Measurements from ENCODE around the gene SUPT3H.
"Not testable (repeated sequence)": the region's sequence is repeated elsewhere in the genome, so short reads cannot be mapped to it uniquely, and the experiment has no call there.

The SUPT3H gene

GRCh38 chr6:44898296-44898930, 479.3 kb downstream of the SUPT3H start:
- no peak for DNase-seq (ENCODE audit: low read depth)

DNA sequence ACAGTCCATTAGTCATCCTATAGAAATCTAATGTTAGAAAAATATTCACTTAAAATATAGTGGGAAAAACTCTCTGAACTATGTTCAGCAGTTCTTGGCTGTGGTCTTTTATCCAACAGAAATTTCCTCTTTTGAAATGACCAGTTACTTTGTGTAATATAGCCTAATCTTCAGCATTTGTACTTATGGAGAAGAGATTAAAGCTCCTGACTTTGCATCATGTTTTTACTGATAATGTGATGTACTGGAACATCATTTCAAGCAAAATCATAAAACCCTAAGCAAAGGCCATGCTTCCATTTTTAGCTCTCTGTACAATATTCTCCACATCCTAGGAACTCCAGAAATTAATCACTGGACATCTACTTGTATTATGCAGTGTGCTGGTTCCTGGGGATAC, 480.4 kb downstream of the SUPT3H start:
- DNase-seq (ENCODE audit: low read depth): no peak

GRCh38 chr6:44896701-44897100, 481.0 kb downstream of the SUPT3H start:
- DNase-seq (ENCODE audit: low read depth): no peak

- no peak for DNase-seq (ENCODE audit: low read depth)
Observed at GRCh38 chr6:44892579-44892978, 485.2 kb downstream of the SUPT3H start.

DNA sequence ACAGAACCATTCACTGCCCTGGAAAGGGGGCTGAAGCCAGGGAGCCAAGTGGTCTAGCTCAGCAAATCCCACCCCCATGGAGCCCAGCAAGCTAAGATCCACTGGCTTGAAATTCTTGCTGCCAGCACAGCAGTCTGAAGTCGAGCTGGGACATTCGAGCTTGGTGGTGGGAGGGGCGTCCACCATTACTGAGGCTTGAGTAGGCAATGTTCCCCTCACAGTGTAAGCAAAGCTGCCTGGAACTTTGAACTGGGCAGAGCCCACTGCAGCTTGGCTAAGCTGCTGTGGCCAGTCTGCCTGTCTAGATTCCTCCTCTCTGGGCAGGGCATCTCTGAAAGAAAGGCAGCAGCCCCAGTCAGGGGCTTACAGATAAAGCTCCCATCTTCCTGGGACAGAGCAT, 498.7 kb downstream of the SUPT3H start:
- not testable (repeated sequence) for DNase-seq (ENCODE audit: low read depth)

DNA sequence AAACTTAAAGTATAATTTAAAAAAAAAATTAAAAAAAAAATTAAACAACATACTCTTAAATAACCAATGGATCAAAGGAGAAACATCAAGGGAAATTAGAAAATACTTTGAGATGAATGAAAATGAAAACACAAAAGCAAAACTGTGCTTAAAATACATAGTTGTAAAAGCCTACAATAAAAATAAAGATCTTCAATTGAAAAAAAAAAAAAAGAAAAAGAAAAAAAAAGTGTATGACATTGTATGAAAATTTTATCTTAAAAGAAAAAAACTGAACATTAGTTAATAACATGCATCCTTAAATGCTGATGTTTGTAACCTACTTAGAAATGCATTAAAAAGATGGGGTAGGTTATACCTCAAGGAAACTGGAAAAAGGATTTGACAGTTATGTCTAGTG, 501.1 kb downstream of the SUPT3H start:
- DNase-seq (ENCODE audit: low read depth): not testable (repeated sequence)

- no peak for DNase-seq (ENCODE audit: low read depth)
Observed at GRCh38 chr6:44869321-44869897, 508.3 kb downstream of the SUPT3H start.

DNA sequence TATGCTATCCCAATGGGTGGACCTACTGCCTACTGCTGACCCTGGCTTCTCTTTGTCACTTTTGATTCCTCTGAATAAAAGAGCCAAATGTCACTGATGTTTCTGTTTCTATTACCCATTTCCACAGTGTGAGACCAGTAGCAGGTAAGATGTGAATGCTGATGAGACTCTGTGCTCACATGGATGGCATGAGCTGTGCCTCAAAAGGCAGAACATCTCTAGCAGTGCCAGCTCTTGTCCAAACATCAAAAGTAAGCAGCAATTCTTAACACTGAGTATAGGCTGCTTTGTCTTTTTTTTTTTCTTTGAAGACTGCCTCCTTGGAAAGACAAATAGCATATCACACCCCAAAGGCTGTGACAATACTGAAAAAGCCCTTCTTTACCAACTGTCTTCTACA, 508.8 kb downstream of the SUPT3H start:
- no peak for DNase-seq (ENCODE audit: low read depth)

GRCh38 chr6:44868335-44868668, 509.4 kb downstream of the SUPT3H start:
- no peak for DNase-seq (ENCODE audit: low read depth)

- no peak for DNase-seq (ENCODE audit: low read depth)
Observed at GRCh38 chr6:44867571-44868334, 510.0 kb downstream of the SUPT3H start.

GRCh38 chr6:44865184-44865583, 512.5 kb downstream of the SUPT3H start:
- not testable (repeated sequence) for DNase-seq (ENCODE audit: low read depth)

DNA sequence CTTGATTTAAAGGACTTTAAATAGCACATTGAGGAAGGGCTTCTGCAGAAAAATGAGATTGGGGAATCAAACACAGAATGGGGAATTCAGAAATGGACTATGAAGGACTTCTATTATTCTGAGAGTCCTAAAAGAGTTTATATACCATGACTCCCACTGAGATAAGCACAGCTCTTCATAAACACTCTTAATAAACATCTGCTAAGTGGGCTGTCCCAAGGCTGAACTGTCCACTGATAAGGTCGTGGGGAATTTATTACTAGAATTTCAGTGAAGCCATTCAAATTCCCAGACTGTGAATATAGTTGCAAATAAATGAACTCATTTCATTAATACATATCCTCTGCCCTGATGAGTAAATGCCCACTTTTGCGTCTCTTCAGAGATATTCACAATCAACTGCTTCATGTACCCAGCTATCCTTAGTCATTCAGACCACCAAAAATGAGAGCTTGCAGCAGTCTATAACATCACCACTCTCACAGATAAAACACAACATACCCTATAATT, 517.8 kb downstream of the SUPT3H start:
- no peak for DNase-seq (ENCODE audit: low read depth)

DNA sequence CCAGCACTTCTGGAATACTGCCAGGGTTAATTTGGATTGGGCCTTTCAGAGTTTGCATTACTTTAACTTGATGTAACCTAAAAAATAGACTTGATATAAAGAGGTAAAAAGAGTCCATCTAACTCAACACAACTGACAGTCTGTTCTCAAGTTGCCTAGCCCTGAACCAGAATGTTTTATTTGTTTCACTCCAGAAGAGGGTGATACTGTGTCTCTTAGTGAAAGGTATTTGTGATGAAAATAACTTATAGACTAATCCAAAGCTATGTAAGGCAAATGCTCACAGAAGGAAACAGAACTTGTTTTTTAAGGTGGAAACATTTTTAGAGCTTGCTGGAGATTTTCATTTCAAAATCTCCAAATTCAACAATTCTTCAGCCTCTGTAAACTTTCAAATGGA, 518.7 kb downstream of the SUPT3H start:
- no peak for DNase-seq (ENCODE audit: low read depth)

GRCh38 chr6:44856479-44856878, 521.3 kb downstream of the SUPT3H start:
- DNase-seq (ENCODE audit: low read depth): no peak

DNA sequence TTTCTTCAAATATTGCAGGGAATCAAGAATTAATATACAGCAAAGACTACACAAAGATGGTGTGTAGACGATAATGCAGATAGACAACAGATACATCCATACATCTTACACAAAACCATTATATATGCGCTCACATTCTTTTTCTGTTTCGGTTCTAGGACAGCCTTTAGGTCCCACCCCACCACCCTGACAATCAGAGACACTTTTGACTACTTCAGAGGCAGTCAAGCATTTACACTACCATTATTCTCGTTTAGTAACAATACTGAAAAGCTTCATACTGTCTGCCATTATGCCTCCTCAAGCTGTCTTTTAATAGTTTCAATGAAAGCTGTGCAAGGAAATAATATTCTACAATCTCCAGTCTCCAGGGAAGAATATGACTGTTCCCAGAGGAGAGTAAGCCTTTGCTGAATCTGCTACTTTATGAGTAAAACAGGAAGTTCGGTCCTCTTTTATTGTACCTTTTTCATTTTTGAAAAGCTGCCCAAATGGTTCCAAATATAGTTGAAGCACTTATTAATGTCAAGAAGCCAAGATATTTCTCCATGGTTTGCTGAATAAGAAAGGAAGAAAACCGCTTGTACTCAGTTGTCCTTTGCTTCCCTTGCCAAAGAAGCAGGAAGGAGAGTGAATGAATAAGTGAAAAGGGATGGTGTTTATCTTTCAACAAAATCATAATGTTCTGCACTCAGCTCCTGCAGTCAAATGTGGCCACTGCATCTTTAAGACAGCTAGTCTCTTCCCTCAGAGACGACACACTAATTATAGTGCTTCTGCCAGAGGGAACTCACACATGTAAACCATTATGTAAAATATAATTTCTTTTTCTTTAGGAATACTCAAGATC, 521.9 kb downstream of the SUPT3H start:
- DNase-seq (ENCODE audit: low read depth): no peak

DNA sequence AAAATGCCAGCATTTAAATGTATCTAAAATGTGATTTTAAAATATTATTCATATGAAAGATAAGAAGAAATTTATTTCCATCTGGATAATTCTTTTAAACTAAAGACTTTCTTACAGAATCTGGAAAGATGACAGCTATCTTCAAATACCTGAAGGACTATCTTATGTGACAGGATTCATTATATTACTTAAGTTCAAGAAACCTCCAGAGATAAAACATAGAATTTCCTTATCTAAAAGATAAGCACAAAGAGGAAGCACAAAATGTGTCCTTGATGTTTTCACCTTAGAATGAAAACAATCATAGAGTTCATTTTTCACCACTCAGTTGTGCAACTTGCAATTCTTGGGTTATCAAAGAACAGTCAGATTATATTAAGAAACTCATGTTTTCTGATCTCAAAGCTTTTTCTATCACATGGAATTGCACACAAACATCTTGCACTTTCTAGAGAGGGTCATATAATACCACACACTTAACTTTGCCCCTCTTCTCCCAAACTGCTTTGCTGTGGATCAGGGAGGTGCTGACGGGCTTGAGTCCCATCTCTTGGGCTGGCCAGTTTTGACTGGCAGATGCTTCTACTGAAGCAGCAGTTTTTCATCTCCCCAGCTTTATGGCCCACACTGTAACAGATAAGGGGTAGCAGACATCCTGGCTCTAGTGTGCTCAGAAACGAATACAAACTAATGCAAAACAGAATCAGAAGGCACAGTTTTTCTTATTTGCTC, 522.9 kb downstream of the SUPT3H start:
- no peak for DNase-seq (ENCODE audit: low read depth)

DNA sequence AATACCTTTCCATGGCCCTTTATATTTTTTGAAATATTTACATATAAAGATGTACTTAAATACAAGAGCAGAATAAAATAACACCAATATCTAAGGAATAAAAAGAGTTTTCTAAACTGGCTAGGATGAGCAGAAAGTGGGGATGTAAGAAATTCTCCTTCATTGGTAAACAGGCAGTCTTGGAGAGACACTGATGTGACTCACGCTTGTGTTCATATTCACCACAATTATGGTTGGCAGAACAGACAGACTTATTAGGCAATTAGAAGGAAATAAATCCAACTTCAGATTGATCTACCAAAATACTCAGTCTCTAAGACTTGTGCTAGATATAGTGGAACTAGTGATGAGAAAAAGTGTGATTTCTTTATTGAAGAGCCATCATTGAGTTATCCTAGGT, 526.6 kb downstream of the SUPT3H start:
- no peak for DNase-seq (ENCODE audit: low read depth)

DNA sequence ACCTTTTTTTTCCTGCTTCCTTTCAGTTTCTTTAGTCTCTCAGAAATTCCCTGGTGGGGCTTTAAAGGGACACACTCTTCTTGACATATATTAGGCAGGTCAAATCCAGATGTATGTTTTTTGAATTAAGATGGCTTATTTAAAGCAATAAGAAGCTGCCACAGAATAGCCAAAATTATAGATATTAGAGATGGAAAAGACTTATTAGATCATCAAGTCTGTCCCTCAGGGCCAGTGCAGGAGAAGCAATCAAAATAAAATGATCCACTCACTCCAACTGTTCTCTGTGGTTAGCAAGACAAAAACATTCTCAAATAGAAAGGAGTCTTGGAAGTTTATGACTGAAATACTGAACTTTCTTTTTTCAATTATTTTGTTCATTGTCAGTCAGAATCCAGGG, 527.4 kb downstream of the SUPT3H start:
- no peak for DNase-seq (ENCODE audit: low read depth)

GRCh38 chr6:44849806-44850205, 527.9 kb downstream of the SUPT3H start:
- DNase-seq (ENCODE audit: low read depth): no peak

GRCh38 chr6:44843734-44844133, 534.0 kb downstream of the SUPT3H start:
- DNase-seq (ENCODE audit: low read depth): no peak

GRCh38 chr6:44842616-44843015, 535.1 kb downstream of the SUPT3H start:
- DNase-seq (ENCODE audit: low read depth): no peak

GRCh38 chr6:44841829-44842228, 535.9 kb downstream of the SUPT3H start:
- no peak for DNase-seq (ENCODE audit: low read depth)
